ENCODE results near the gene PNKD.

DNA sequence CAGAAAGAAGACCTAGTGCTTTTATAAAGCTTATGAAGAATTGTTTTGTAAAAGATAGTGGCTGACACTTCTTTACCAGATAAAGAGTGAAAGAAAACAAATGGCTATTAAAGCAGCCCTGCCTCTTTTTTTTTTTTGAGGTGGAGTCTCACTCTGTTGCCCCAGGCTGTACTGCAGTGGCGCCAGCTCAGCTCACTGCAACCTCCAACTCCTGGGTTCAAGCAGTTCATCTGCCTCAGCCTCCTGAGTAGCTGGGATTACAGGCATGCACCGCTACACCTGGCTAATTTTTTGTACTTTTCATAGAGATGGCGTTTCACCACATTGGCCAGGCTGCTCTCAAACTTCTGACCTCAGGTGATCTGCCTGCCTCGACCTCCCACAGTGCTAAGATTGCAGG, 40.5 kb upstream of the PNKD start:
- TF ChIP-seq LARP7 (IDR thresholded peaks at IDR 0.05) (no peak), EP300 (IDR thresholded peaks at IDR 0.05; ENCODE audit: borderline replicate concordance in 1 of 2, control insufficient read depth in 1 of 2, low read depth in 2 of 2, low read length in 2 of 2) (no peak), ZNF274 (IDR thresholded peaks at IDR 0.05; ENCODE audit: insufficient read depth, insufficient read length) (no peak), KDM1A (IDR thresholded peaks at IDR 0.05; ENCODE audit: borderline replicate concordance) (no peak), POLR2A (IDR thresholded peaks at IDR 0.05; ENCODE audit: low read depth, low read length) (no peak)
- TF ChIP-seq, protein P1, sequence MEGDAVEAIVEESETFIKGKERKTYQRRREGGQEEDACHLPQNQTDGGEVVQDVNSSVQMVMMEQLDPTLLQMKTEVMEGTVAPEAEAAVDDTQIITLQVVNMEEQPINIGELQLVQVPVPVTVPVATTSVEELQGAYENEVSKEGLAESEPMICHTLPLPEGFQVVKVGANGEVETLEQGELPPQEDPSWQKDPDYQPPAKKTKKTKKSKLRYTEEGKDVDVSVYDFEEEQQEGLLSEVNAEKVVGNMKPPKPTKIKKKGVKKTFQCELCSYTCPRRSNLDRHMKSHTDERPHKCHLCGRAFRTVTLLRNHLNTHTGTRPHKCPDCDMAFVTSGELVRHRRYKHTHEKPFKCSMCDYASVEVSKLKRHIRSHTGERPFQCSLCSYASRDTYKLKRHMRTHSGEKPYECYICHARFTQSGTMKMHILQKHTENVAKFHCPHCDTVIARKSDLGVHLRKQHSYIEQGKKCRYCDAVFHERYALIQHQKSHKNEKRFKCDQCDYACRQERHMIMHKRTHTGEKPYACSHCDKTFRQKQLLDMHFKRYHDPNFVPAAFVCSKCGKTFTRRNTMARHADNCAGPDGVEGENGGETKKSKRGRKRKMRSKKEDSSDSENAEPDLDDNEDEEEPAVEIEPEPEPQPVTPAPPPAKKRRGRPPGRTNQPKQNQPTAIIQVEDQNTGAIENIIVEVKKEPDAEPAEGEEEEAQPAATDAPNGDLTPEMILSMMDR (IDR thresholded peaks at IDR 0.05 in 2 of 3, conservative IDR thresholded peaks at IDR 0.05 in 1 of 3; ENCODE audit: control insufficient read depth in 2 of 3, extremely low read depth in 1 of 3, insufficient read depth in 1 of 3, low read depth in 3 of 3, low read length in 3 of 3), result no peak
- TF ChIP-seq, protein P2, sequence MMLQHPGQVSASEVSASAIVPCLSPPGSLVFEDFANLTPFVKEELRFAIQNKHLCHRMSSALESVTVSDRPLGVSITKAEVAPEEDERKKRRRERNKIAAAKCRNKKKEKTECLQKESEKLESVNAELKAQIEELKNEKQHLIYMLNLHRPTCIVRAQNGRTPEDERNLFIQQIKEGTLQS (IDR thresholded peaks at IDR 0.05; ENCODE audit: borderline replicate concordance, extremely low read depth, low read depth, low read length), result no peak
- TF ChIP-seq, protein P3, sequence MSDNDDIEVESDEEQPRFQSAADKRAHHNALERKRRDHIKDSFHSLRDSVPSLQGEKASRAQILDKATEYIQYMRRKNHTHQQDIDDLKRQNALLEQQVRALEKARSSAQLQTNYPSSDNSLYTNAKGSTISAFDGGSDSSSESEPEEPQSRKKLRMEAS (IDR thresholded peaks at IDR 0.05; ENCODE audit: low read depth, low read length), result no peak
